Retinal pigment epithelial cell (primary cell): ENCODE results near the gene KDM7A.

Source experiments
- DNase-seq: peaks from one replicate; pipeline ENCODE4 v3.0.0-alpha.2; 2010; ENCODE audit warnings: low read depth
- H3K4me3 ChIP-seq: 2 replicates; pipeline ENCODE4 v1.5.1; 2011; ENCODE audit warnings: mild to moderate bottlenecking, low read length, control low read depth, moderate library complexity
- CTCF ChIP-seq: conservative IDR thresholded peaks from 2 replicates; pipeline ENCODE4 v1.5.1; 2011; ENCODE audit warnings: low read depth, low read length, control low read depth, inconsistent platforms

Gene KDM7A

GRCh38 chr7:140156460-140157080 is 20.2 kb downstream of the KDM7A start:
- DNase-seq: no peak
- TF ChIP-seq CTCF: no peak
- H3K4me3 ChIP-seq: no peak overlapping the region

- no peak for DNase-seq
- TF ChIP-seq CTCF: no peak
- no peak overlapping the region for H3K4me3 ChIP-seq
Measured at GRCh38 chr7:140155428-140155827, 21.4 kb downstream of the KDM7A start.

- TF ChIP-seq CTCF: no peak
- no peak for DNase-seq
- H3K4me3 ChIP-seq: no peak overlapping the region
Measured at GRCh38 chr7:140153666-140154161, 23.1 kb downstream of the KDM7A start.

- DNase-seq: no peak
- no peak overlapping the region for H3K4me3 ChIP-seq
- TF ChIP-seq CTCF: no peak
Measured at GRCh38 chr7:140146574-140146973, 30.2 kb downstream of the KDM7A start.

- TF ChIP-seq CTCF: no peak
- DNase-seq: no peak
- H3K4me3 ChIP-seq: no peak overlapping the region
Measured at GRCh38 chr7:140145709-140146108, 31.1 kb downstream of the KDM7A start.

GRCh38 chr7:140144821-140145220 is 32.0 kb downstream of the KDM7A start:
- no peak overlapping the region for H3K4me3 ChIP-seq
- no peak for TF ChIP-seq CTCF
- DNase-seq: no peak

GRCh38 chr7:140143997-140144396 is 32.8 kb downstream of the KDM7A start:
- no peak overlapping the region for H3K4me3 ChIP-seq
- TF ChIP-seq CTCF: no peak
- DNase-seq: no peak
